Stimulated activated CD8-positive, alpha-beta memory T cell treated with anti-CD3 and anti-CD28 coated beads, Interleukin-12 subunit alpha, Interleukin-12 subunit beta, amount 100 ng/mL, for 1 hour (primary cell): ENCODE measurements around the gene MCF2L.

Experiments
- DNase-seq: peaks from one replicate; pipeline ENCODE4 v3.0.0-alpha.2; 2020; ENCODE audit warnings: low read depth

The MCF2L gene

DNA sequence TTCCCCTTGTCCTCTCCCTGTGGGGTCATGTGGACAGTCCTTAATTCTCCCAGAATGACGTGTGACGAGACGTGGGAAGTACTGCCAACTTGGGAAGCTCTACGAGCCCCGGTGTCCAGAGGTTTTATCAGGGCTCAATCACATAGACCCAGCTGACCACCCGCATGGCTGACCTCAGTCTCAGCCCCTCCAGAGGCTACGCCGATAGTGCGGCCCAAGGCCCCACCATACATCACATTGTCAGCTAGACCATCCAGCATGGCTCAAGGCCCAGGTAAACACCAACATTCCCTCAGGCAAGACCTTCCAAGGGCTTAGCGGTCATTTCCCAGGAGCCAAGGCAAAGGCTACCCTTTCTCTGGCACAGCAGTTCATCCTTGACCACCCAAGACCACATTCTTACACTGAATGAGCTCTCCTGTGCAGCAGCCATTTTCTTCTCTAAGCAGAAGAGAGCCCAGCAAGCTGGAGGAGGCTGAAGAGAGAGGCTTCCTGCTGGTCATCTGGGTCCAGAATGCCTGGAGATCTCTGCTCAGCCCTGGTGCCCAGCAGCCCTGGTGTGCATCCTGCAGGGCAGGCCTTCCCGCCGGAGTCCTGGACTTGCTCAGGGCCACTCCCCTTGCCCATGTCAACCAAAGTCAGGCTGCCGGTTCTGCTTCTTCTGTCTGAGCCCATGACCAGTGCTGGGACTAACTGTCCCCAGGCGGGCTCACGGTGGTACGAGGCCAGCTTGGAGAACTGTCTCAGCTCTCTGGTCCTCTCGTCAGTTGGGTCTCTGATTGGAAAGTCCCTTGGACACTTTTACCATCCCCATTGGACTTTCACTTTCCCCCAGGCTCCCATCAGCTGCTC is 145.7 kb downstream of the MCF2L start:
- no peak for DNase-seq

DNA sequence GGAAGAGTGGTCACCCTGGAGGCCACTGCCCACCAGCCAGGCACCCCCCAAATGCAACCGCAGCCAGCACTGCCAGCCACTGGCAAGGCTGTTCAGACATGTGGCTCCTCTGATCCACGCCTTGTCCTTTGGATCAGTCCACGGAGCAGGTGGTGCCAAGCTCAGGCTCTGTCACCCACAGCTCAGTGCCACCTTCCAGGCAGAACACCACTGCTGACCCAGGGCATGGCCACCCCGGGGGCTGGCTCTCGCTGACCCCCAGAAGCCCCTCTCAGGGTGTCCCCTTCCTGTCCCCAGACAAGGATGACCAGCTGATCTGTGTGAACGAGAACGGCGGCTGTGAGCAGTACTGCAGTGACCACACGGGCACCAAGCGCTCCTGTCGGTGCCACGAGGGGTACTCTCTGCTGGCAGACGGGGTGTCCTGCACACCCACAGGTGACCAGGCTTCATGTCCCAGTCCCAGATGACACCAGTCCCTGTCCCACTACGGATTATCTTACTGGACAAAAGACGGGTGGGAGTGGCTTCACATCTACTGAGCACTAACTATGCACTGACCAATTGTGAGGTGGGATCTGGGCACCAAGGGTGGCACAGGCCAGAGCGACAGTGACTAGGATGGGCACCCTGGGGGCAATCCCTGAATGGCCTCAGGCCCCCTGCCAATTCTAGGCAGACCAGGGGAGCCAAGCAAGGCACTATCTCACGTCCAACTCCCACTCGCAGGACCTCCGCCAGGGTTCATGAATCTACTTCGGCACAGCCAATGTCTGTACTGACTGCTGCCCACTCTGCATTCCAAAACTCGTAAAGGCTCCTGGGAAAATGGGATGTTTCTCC is 146.6 kb downstream of the MCF2L start:
- no peak for DNase-seq

DNA sequence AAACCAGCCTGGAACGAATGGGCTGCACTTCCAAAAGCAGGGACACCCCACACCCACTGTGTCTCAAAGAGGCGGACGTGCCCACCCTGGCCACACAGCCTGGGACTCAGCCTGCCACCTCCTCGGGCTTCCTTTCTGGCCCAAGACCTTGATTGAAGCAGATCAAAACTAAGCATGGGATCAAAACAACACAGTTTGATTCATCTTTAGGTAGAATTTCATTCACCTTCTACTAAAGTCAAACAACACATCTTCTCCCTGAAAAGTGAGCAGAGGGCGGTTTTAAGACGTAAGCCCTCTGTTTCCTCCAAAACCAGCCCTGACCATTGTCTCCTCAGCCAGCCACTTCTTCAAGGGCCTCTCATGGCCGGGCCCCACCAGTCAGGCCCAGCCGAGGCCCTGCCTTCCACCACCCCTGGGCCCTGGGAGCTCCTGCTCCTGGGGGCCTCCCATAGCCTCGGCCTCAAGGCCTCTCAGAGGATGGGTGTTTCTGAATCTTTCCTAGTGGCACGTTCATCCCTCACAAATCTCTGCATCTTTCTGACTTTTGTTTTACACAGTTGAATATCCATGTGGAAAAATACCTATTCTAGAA is 147.3 kb downstream of the MCF2L start:
- DNase-seq = no peak

DNA sequence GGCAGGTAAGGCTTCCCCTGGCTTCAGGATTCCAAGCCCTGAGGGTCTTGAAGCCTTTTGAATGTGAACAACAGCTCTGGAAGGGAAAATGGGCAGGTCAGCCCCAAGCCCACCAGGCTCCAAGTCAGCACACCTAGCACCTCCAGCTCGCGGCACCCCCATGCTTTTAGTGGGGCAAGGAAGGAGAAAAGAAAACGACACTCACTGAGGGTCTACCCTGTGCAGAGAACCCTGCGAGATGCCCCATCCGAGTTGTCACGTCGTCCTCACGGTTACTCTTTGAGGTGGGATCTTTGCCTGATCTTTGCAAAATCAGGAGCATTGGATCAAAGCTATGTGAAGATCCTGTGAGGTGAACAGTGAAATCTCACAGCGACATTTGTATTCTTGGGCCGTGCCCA is 147.9 kb downstream of the MCF2L start:
- no peak for DNase-seq

DNA sequence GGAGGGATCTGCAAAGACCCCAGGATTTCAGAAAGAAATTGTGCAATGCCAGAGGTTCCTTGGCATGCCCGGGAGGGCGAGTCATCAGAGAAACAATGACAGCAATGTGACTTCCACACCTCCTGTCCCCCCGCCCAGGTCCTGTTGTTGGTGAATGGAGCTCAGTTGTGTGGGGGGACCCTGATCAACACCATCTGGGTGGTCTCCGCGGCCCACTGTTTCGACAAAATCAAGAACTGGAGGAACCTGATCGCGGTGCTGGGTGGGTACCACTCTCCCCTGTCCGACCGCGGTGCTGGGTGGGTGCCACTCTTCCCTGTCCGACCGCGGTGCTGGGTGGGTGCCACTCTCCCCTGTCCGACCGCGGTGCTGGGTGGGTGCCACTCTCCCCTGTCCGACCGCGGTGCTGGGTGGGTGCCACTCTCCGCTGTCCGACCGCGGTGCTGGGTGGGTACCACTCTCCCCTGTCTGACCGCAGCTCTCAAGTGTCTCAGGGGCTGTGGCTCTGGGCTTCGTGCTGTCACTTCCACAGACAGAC is 148.4 kb downstream of the MCF2L start:
- no peak for DNase-seq

DNA sequence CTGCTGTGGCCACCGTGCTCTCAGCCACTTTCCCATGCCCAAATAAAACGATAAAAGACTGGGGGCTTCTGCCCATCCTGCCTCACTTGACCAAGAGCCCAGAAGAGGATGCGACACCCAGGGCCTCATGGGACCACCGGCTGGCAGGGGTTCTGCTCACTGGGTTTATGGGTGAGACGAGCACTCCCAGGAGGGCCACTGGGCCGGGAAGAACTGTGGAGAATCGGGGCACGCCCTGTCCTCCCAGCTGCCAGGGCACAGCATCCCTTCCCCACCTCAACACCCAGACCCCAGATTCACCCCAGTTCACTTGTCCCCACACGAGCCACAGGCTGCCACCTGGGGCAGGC is 148.9 kb downstream of the MCF2L start:
- no peak for DNase-seq

DNA sequence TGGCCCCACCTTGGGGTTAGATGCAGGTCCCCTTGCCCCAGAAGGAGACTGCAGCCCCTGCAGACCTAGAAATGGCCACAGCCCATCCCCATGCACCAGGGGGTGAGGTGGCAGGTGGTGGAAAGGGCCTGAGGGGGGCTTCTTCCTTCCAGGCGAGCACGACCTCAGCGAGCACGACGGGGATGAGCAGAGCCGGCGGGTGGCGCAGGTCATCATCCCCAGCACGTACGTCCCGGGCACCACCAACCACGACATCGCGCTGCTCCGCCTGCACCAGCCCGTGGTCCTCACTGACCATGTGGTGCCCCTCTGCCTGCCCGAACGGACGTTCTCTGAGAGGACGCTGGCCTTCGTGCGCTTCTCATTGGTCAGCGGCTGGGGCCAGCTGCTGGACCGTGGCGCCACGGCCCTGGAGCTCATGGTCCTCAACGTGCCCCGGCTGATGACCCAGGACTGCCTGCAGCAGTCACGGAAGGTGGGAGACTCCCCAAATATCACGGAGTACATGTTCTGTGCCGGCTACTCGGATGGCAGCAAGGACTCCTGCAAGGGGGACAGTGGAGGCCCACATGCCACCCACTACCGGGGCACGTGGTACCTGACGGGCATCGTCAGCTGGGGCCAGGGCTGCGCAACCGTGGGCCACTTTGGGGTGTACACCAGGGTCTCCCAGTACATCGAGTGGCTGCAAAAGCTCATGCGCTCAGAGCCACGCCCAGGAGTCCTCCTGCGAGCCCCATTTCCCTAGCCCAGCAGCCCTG is 149.4 kb downstream of the MCF2L start:
- DNase-seq = no peak

DNA sequence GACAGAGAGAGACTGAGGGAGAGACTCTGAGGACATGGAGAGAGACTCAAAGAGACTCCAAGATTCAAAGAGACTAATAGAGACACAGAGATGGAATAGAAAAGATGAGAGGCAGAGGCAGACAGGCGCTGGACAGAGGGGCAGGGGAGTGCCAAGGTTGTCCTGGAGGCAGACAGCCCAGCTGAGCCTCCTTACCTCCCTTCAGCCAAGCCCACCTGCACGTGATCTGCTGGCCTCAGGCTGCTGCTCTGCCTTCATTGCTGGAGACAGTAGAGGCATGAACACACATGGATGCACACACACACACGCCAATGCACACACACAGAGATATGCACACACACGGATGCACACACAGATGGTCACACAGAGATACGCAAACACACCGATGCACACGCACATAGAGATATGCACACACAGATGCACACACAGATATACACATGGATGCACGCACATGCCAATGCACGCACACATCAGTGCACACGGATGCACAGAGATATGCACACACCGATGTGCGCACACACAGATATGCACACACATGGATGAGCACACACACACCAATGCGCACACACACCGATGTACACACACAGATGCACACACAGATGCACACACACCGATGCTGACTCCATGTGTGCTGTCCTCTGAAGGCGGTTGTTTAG is 150.3 kb downstream of the MCF2L start:
- no peak for DNase-seq

DNA sequence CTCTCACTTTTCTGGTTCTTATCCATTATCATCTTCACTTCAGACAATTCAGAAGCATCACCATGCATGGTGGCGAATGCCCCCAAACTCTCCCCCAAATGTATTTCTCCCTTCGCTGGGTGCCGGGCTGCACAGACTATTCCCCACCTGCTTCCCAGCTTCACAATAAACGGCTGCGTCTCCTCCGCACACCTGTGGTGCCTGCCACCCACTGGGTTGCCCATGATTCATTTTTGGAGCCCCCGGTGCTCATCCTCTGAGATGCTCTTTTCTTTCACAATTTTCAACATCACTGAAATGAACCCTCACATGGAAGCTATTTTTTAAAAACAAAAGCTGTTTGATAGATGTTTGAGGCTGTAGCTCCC is 150.8 kb downstream of the MCF2L start:
- DNase-seq = no peak

DNA sequence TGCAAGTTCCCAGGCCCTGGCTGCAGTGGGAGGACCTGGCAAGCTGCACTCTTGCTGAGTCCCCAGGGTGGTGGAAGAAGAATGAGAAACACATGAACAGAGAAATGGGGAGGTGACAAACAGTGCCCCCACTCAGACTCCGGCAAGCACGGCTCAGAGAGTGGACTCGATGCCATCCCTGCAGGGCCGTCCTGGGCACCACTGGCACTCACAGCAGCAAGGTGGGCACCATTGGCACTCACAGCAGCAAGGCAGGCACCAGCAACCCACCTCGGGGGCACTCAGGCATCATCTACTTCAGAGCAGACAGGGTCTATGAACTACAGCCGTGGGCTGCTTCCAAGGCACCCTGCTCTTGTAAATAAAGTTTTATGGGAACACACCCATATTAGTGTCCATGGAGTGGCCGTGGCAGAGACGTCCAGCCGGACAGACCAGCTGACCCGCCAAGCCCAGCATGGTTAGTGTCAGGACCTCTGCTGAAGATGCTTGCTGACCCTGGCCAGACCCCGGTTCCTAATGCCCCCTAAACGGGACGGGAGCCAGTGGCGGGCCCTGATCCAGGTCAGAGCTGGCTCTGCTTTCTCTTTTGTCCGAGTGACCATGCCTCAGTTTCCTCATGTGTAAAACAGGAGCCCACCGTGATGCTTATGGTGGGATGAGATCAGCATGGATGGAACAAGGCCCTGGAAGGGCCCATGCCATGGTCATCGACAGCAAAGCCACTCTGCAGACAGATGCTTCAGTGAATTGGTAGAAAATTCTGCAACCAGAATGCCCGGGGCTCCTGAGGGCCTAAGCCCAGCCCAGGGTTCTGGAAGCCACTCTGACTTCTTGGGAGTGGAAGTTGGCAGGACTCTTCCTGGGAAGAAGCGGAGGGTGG is 151.5 kb downstream of the MCF2L start:
- no peak for DNase-seq

DNA sequence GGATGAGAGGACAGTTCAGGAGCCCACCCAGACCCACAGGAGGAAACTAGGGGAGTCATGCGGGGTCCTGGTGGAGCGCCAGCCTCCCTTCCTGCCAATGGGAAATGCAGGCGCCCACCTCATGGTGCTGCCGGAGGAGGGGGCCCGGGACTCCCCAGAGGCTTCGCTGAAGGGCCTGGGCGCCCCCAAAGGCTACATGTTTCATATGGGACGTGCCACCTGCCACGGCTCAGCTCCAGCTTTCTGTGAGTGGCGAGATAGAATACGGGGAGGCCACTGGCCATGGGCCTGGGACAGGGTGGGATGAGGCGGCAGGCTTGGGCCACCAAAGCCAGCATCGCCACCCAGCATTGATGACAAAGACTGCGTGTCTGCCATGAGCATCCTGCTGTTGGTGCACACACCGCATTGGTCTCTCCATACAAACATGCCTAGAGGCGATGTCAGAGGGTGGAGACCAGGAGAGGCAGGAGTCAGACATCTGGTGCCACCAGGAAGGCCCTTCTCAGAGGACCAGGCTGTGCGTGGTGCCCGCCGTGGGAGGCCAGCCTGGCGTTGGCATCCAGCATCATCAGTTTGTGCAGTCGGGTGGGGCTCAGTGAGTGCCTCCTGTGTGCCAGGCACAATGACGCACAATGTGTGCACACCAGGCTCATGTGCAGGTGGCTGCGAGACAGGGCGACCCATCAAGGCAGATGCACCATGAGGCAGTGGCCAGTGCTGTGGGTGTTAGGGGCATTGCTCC is 152.3 kb downstream of the MCF2L start:
- DNase-seq = no peak

DNA sequence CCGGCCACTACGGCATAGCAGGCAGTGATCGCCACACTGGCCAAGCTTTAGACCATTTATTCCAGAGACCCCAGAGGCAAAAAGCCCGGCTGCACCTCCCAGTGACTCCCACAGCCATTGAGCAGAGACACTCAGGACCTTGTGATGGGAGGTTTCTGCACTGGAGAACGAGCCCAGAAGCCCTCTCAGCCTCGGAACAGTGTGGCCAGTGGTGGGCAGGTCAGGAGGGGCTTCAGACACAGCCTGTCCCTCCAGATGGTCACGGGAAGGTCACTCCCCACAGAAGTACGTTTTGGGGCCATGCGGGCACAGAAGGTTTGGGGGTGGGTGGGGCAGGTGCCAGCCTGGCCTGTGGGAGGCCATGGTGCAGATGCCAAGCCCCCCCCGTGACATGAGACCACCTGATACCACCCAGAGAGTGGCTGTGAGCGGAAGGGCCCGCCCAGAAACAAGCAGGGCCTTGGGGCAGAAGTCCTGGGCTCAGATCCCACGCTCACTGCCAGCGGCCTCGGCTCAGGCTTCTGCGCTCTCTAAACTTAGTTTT is 153.0 kb downstream of the MCF2L start:
- DNase-seq = no peak

DNA sequence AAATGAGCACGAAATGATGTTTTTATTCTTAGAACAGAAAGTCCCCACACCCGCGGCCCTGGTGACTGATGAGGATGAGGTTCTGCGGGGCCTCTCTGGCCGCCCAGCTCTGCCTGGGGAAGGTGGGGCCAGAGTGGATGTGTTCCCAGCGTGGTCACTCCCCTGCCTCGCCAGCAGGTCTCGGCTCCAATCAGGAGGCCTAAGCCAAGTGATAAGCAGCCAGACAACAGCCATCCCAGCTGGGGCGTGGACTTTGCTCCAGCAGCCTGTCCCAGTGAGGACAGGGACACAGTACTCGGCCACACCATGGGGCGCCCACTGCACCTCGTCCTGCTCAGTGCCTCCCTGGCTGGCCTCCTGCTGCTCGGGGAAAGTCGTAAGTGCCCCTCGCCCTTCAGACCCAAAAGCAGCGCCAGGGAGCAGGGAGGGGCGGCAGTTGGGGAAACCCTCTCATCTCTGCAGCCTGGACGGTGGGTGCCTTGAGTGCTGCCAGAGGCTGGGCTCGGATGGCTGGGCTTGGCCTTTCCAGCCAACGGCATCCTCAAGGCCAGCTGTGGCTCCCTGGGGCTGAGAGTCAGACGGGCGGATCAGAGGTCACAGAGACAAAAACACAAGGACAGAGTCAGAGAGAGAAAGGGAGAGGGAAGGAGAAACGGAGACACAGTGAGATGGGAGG is 153.7 kb downstream of the MCF2L start, which contains the start of gene F10:
TSS of gene F10 (plus strand) at position 250 of the 676 bp plus-strand sequence. CDS start at position 307, 57 bp downstream.
- no peak for DNase-seq

DNA sequence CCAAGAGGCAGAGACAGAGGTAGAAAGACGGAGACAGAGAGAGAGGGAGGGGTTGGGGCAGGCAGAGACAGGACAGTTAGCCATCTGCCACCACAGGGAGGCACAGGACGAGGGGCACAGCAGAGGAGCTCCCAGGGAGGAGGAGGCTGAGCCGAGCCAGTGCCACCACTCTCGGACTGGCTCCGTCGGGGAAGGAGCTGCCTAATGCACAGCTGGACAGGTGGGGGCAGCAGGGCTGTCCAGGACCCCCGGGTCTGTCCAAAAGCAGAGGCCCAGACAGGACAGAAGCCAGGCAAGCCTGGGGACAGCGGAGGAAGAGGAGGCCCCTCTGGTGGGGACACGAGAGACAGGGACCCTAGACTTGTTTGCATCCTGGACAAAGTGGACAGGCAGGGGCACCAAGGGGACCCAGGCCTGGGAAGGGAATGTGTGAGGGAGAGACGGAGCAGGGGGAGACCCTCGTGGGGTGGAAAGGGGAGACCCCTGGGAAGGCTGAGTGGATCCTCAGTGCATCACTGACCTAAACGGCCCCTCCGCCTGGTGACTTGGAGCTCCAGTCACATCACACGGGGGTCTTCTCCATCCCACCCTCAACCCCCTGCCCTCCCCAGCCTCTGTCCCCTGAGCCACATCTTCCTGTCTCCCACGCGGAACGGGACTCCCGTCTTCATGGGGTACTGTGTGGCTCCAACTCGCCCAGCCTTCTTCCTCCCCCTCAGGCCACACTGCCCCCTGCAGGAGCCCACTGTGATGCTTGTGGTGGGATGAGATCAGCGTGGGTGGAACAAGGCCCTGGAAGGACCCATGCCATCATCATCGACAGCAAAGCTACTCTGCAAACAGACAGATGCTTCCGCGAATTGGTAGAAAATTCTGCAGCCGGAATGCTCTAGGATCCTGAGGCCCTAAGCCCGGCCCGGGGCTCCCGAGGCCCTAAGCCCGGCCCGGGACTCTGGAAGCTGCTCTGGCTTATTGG is 154.5 kb downstream of the MCF2L start:
- no peak for DNase-seq

DNA sequence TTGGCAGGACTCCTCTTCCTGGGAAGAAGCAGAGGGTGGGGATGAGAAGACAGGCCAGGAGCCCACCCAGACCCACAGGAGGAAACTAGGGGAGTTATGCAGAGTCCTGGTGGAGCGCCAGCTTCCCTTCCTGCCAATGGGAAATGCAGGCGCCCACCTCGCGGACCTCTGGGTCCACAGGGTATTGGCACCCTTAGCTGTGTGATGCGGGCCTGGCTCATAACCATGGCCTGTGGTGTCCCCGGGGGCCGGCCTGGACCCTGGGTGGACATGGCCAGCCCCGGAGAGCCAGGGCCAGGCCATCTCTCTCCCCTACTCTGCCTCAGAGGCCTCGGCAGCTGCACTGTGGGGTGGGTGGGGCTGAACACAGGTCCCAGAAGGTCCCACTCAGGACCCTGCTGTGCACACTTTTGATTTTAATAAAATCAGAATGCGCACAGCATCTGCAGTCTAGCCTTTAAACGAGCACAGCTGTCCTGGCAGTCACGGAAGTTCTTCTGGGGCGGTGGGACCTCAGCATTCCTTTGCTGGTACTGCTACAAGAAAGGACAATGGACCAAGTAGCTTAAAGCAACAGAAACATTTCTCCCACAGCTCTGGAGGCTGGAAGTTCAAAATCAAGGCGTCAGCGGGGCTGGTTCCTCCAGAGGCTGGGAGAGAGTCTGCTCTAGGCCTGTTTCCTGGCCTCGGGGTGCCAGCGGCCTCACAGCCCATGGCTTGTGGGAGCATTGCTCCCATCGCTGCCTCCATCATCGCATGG is 155.4 kb downstream of the MCF2L start:
- no peak for DNase-seq

DNA sequence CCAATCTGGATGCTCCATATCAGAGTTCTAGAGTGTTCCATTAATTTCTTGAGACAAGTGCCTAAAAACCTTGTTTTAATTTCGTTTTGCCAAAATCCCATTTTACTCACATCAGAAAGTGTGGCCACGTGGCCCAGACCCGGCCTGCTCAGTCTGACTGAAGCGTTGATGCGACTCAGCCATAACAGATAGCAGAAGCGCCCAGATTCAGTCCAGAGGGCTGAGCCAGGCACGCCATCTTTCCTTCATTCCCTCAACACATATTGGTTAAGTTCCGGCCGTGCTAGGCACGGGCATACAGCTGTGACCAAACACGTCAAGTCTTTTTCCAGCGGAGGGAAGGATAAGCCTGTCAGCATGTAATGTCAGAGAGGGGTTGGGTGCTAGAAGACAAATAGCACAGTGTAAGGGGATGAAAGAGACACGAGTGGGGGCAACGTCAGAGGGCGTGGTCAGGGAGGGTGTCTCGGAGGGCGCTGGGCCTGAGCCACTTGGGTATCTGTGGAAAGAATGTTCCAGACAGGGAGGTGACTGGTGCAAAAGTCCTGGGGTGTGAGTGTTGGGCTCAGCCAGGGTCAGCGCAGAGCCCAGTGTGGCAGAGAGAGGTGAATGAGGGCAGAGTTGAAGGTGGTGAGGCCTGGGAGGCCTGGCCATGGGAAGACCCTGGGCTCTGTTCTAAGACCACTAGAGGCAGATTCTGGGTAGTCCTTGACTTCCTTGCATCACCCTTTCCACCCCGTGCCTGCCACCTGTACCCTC is 156.7 kb downstream of the MCF2L start:
- DNase-seq = no peak
